Ishikawa (cell line): ENCODE results near the gene REXO4.

Source experiments
- CEBPB ChIP-seq: IDR thresholded peaks from 2 replicates; pipeline ENCODE4 v1.6.1; 2012
- CREB1 ChIP-seq: IDR thresholded peaks from 2 replicates; pipeline ENCODE4 v1.6.1; 2012; ENCODE audit warnings: low read depth
- EGR1 ChIP-seq: IDR thresholded peaks from 2 replicates; pipeline ENCODE4 v1.6.1; 2012
- EP300 ChIP-seq: IDR thresholded peaks from 2 replicates; pipeline ENCODE4 v1.6.1; 2012; ENCODE audit warnings: borderline replicate concordance
- FOXM1 ChIP-seq: IDR thresholded peaks from 2 replicates; pipeline ENCODE4 v1.6.1; 2012; ENCODE audit warnings: low read depth, borderline replicate concordance
- MAX ChIP-seq: IDR thresholded peaks from 2 replicates; pipeline ENCODE4 v1.6.1; 2012
- NFIC ChIP-seq: IDR thresholded peaks from 2 replicates; pipeline ENCODE4 v1.6.1; 2012
- RAD21 ChIP-seq: IDR thresholded peaks from 2 replicates; pipeline ENCODE4 v1.6.1; 2012; ENCODE audit warnings: low read depth
- REST ChIP-seq: IDR thresholded peaks from 2 replicates; pipeline ENCODE4 v1.6.1; 2012; ENCODE audit warnings: low read depth, mild to moderate bottlenecking
- TAF1 ChIP-seq: IDR thresholded peaks from 2 replicates; pipeline ENCODE4 v1.6.1; 2012; ENCODE audit warnings: low read depth, mild to moderate bottlenecking
- TCF12 ChIP-seq: IDR thresholded peaks from 2 replicates; pipeline ENCODE4 v1.6.1; 2012; ENCODE audit warnings: low read depth
- TEAD4 ChIP-seq: IDR thresholded peaks from 2 replicates; pipeline ENCODE4 v1.6.1; 2012
- USF1 ChIP-seq: IDR thresholded peaks from 2 replicates; pipeline ENCODE4 v1.6.1; 2012
- YY1 ChIP-seq: IDR thresholded peaks from 2 replicates; pipeline ENCODE4 v1.6.1; 2012; ENCODE audit warnings: low read depth
- ZBTB7A ChIP-seq: IDR thresholded peaks from 2 replicates; pipeline ENCODE4 v1.6.1; 2012; ENCODE audit warnings: low read depth

REXO4 gene

GRCh38 chr9:133463864-133464615 is 46.2 kb upstream of the REXO4 start:
- no peak for TF ChIP-seq TCF12

- TF ChIP-seq FOXM1 = no peak
- no peak for TF ChIP-seq EP300
- no peak for TF ChIP-seq TCF12
- no peak for TF ChIP-seq NFIC
- no peak for TF ChIP-seq YY1
- no peak for TF ChIP-seq TEAD4
- no peak for TF ChIP-seq RAD21
- TF ChIP-seq CEBPB = no peak
- TF ChIP-seq EGR1 = no peak
- no peak for TF ChIP-seq ZBTB7A
- no peak for TF ChIP-seq REST
- no peak for TF ChIP-seq CREB1
Observed at GRCh38 chr9:133463234-133463863, 45.5 kb upstream of the REXO4 start.

- TF ChIP-seq CEBPB (no peak), MAX (no peak), FOXM1 (no peak), YY1 (no peak), NFIC (no peak), TEAD4 (no peak)
Observed at GRCh38 chr9:133461975-133462374, 44.2 kb upstream of the REXO4 start.

GRCh38 chr9:133460405-133461175 is 42.8 kb upstream of the REXO4 start:
- TF ChIP-seq EGR1 (peak; percentile 31), NFIC (peak; percentile 76), YY1 (no peak), MAX (peak; percentile 71), USF1 (peak; percentile 85), TAF1 (no peak)

GRCh38 chr9:133459476-133460404 is 41.9 kb upstream of the REXO4 start, which contains the start of gene CACFD1:
TSS of gene CACFD1 (plus strand) at chr9:133459978. CDS start at chr9:133460067, 89 bp downstream.
- TF ChIP-seq USF1 (0 out of 2 replicates have a peak, but pooled peaks have one; percentile 8), ZBTB7A (peak; percentile 95), EGR1 (no peak), EP300 (0 out of 2 replicates have a peak, but pooled peaks have one; percentile 15), CEBPB (no peak), MAX (peak; percentile 24)

- TF ChIP-seq EGR1 = no peak
- no peak for TF ChIP-seq YY1
- TF ChIP-seq TCF12 = no peak
- no peak for TF ChIP-seq EP300
- no peak for TF ChIP-seq USF1
- TF ChIP-seq ZBTB7A = no peak
- TF ChIP-seq MAX = no peak
- no peak for TF ChIP-seq NFIC
- no peak for TF ChIP-seq CREB1
- no peak for TF ChIP-seq CEBPB
- TF ChIP-seq FOXM1 = no peak
- no peak for TF ChIP-seq TAF1
Observed at GRCh38 chr9:133458643-133459312, 41.0 kb upstream of the REXO4 start.
